22Rv1 (cell line): ENCODE results near the gene TMEM259.

Experiments
- H3K27ac ChIP-seq: fragments of 450-650 bp; 2 replicates; pipeline ENCODE4 v1.5.1; 2017
- CTCF ChIP-seq: fragments of 450-650 bp; IDR thresholded peaks from 2 replicates; pipeline ENCODE4 v1.5.1; 2017; ENCODE audit warnings: mild to moderate bottlenecking
- ZFX ChIP-seq: fragments of 450-650 bp; IDR thresholded peaks from 2 replicates; pipeline ENCODE4 v1.6.1; 2017; ENCODE audit warnings: antibody characterized with exemption, borderline replicate concordance

Gene TMEM259

DNA sequence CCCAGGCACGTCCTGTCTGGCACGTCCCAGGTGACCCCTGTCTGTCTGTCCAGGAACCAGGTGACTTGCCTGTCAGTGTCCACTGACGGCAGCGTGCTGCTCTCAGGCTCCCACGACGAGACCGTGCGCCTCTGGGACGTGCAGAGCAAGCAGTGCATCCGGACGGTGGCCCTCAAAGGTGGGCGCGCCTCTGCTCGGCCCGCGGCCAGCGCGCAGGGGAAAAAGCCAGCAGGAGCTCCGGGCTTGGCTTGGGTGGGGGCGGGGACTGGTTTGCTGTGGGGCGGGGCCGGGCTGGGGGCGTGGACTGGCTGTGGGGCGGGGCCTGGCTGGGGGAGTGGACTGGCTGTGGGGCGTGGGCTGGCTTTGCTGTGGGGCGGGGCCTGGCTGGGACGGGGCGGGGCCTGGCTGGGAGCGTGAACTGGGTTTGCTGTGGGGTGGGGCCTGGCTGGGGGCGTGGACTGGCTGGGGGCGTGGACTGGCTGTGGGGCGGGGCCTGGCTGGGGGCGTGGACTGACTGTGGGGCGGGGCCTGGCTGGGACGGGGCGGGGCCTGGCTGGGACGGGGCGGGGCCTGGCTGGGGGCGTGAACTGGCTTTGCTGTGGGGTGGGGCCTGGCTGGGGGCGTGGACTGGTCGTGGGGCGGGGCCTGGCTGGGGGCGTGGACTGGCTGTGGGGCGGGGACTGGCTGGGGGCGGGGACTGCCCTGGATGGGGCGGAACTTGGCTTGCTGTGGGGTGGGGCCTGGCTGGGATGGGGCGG is 29.6 kb downstream of the TMEM259 start:
- no peak for TF ChIP-seq ZFX
- no peak for TF ChIP-seq CTCF

DNA sequence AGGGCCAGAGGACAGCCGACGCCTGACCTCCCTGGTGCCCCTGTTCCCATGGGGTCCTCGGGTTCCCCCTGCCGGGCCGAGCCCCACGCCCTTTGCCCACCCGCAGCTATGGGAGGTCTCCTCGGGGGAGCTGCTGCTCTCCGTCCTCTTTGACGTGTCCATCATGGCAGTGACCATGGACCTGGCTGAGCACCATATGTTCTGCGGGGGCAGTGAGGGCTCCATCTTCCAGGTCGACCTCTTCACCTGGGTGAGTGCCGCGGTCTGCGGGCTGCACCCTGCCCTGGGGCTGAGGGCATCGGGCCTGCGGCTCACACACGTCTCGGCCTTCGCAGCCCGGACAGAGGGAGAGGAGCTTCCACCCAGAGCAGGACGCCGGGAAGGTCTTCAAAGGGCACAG is 30.2 kb downstream of the TMEM259 start:
- peak overlapping the region; percentile 51 for H3K27ac ChIP-seq
- no peak for TF ChIP-seq ZFX
- no peak for TF ChIP-seq CTCF

More for the DNA sequence above, 29.6 kb downstream of the TMEM259 start:
- H3K27ac ChIP-seq: peak overlapping the region; percentile 51

DNA sequence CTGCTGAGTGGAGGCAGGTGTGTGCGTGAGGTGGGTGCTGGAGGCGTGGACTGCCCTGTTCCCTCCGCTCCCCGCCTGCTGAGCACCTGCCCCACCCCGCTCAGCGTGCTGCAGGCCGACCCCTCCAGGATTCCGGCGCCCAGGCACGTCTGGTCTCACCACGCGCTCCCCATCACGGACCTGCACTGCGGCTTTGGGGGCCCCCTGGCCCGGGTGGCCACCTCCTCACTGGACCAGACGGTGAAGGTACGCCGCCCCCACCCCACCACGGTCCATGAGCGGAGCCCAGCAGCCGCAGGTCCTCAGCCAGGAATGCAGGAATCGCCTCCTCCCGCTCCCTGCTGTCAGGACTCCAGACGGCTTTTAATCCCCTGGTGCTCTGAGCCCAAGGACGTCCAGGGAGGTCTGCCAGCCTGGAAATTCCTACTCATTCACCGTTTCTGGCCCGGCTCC is 30.8 kb downstream of the TMEM259 start:
- TF ChIP-seq ZFX (no peak), CTCF (no peak)
- H3K27ac ChIP-seq: no peak overlapping the region

- peak; percentile 43 for TF ChIP-seq CTCF
- no peak for TF ChIP-seq ZFX
- H3K27ac ChIP-seq: no peak overlapping the region
These were observed 31.4 kb downstream of the TMEM259 start for GRCh38 chr19:989381-990081.

GRCh38 chr19:988510-988909 is 32.4 kb downstream of the TMEM259 start:
- no peak overlapping the region for H3K27ac ChIP-seq
- no peak for TF ChIP-seq ZFX
- TF ChIP-seq CTCF: no peak

DNA sequence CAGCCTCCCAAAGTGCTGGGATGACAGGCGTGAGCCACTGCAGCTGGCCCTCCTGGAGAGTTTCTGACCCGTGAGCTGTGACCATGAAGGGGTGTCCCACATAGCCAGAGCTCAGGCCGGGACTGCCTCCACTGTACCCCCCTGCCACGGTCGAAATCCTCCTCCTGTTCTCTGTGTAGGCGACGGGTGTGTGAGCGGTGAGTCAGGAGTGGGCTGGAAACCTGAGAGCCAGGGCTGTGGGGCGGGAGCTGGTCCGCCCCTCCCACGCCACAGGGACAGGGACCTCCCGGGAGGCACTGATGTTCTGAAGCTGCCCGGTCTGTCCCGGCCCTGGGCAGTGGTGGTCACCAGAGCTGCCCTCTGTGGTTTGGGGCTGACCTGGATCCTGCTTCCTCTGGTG is 32.8 kb downstream of the TMEM259 start:
- no peak for TF ChIP-seq CTCF
- TF ChIP-seq ZFX: no peak
- H3K27ac ChIP-seq: no peak overlapping the region

DNA sequence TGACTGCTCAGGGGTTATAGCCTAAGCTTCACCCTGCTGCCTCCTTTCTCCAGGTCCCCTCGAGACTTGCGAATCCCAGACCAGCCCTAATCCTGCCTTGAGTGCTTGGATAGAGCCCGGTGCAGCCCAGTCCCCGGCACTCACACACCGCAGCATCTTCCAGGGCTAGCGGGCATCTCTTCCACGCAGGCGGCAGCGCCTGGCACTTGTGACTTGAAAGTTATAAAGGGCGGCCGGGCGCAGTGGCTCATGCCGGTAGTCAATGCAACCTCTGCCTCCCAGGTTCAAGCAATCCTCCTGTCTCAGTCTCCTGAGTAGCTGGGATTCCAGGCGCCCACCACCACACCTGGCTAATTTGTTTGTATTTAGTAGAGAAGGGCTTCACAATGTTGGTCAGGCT is 34.8 kb downstream of the TMEM259 start:
- H3K27ac ChIP-seq: no peak overlapping the region

More for the DNA sequence above, 34.8 kb downstream of the TMEM259 start:
- TF ChIP-seq CTCF (no peak), ZFX (no peak)
